Breast epithelium (tissue), 4 donors: ENCODE data around the gene TEX261. TPM values are rescaled to one million over a fixed set of nuclear protein-coding genes. Genes with fewer than 3 reads are reported as not detected.

Experiments used
- DNase-seq, 2 donors: peaks; one replicate each; pipeline ENCODE4 v3.0.0-alpha.2; 2019; ENCODE audit warnings: low spot score in 2 of 2
- H3K27ac ChIP-seq, 2 donors: fragments of 200-600 bp; sonication (generic) in 1 of 2; one replicate each; pipeline ENCODE4 v1.5.1; 2016 to 2019; ENCODE audit warnings: mild to moderate bottlenecking in 1 of 2
- H3K27me3 ChIP-seq, 2 donors: fragments of 200-600 bp; sonication (generic) in 1 of 2; one replicate each; pipeline versions ENCODE4 v1.5.1 to v1.6.0; 2017 to 2019; ENCODE audit warnings: control low read depth in 1 of 2, mild to moderate bottlenecking in 1 of 2
- H3K36me3 ChIP-seq: fragments of 200-600 bp; one replicate; pipeline ENCODE4 v1.5.1; 2019
- H3K4me1 ChIP-seq, 2 donors: fragments of 200-600 bp; sonication (generic); one replicate each; pipeline ENCODE4 v1.5.1; 2016 to 2019; ENCODE audit warnings: control low read depth in 1 of 2
- H3K4me3 ChIP-seq, 3 donors: fragments of 200-600 bp; sonication (generic); 1 replicate in 2 of 3; 2 replicates in 1 of 3; pipeline ENCODE4 v1.5.1; 2016 to 2019; ENCODE audit warnings: mild to moderate bottlenecking in 3 of 3, moderate library complexity in 2 of 3
- H3K9me3 ChIP-seq, 2 donors: fragments of 200-600 bp; sonication (generic) in 1 of 2; one replicate each; pipeline ENCODE4 v1.5.1; 2016 to 2019; ENCODE audit warnings: control low read depth in 1 of 2
- CTCF ChIP-seq, 3 donors: fragments of 450-650 bp; IDR thresholded peaks; one replicate each; pipeline ENCODE4 v1.5.1; 2016 to 2017; ENCODE audit warnings: antibody characterized with exemption in 3 of 3, mild to moderate bottlenecking in 3 of 3, moderate library complexity in 3 of 3
- POLR2A ChIP-seq: fragments of 450-650 bp; IDR thresholded peaks from one replicate; pipeline ENCODE4 v1.6.1; 2016; ENCODE audit warnings: antibody characterized with exemption, mild to moderate bottlenecking, moderate library complexity
- POLR2AphosphoS5 ChIP-seq, 3 donors: sonication (generic); formaldehyde crosslinking; IDR thresholded peaks; one replicate each; pipeline ENCODE4 v1.6.1; 2017; ENCODE audit warnings: antibody characterized with exemption in 3 of 3
- intact Hi-C: fragments of 100-400 bp; cut with DNase I; formaldehyde crosslinking; loops from one replicate; pipeline ENCODE4 v1.15.1; 2023; ENCODE audit warnings: low total_unique reads
- total RNA-seq, 3 donors: library from RNA; depleted of rRNA; stranded (reverse); fragments of >200 nt; gene quantifications; one replicate each; pipeline ENCODE4 v1.1.0, GENCODE V29; 2016

The TEX261 gene
- total RNA-seq, 3 donors from 2014 or later = 39.5 to 48.8 (median 40.0) TPM

GRCh38 chr2:70941186-70941585 is 53.5 kb downstream of the TEX261 start:
- Histone ChIP-seq H3K36me3 (no peaks in the 10 kb centered on the region), H3K4me3 (no peak overlapping the region), H3K9me3 (no peaks in the 10 kb centered on the region), H3K27ac (no peak overlapping the region), H3K27me3 (no peaks in the 10 kb centered on the region), H3K4me1 (no peaks in the 10 kb centered on the region)
- peak in 1 of 2 donors; percentile 27 for DNase-seq
- TF ChIP-seq POLR2A (no peak), CTCF (IDR thresholded peaks at IDR 0.05) (no peak), POLR2AphosphoS5 (IDR thresholded peaks at IDR 0.05) (no peak)
- intact Hi-C loops = loop anchor here (5.0 kb wide), 1 partner anchor 69 kb away; no protein-coding TSS in a partner anchor

- H3K9me3 ChIP-seq = no peaks in the 10 kb centered on the region
- TF ChIP-seq POLR2A (no peak), POLR2AphosphoS5 (IDR thresholded peaks at IDR 0.05) (no peak), CTCF (IDR thresholded peaks at IDR 0.05) (no peak)
- intact Hi-C loops = loop anchor here (5.0 kb wide), 1 partner anchor 68 kb away; no protein-coding TSS in a partner anchor
- H3K36me3 ChIP-seq = no peaks in the 10 kb centered on the region
- no peaks in the 10 kb centered on the region for H3K27me3 ChIP-seq
- peak in 1 of 2 donors; percentile 28 for DNase-seq
- no peaks in the 10 kb centered on the region for H3K4me1 ChIP-seq
- H3K27ac ChIP-seq = no peak overlapping the region
- H3K4me3 ChIP-seq = no peak overlapping the region
Observed at GRCh38 chr2:70939839-70940580, 54.7 kb downstream of the TEX261 start.

GRCh38 chr2:70939001-70939838 is 55.5 kb downstream of the TEX261 start:
- intact Hi-C loops = no loop called here
- TF ChIP-seq CTCF (IDR thresholded peaks at IDR 0.05) (no peak), POLR2AphosphoS5 (IDR thresholded peaks at IDR 0.05) (no peak), POLR2A (no peak)
- no peaks in the 10 kb centered on the region for H3K27me3 ChIP-seq
- H3K4me1 ChIP-seq = no peaks in the 10 kb centered on the region
- H3K4me3 ChIP-seq = no peak overlapping the region
- H3K9me3 ChIP-seq = no peaks in the 10 kb centered on the region
- DNase-seq = no peak
- H3K36me3 ChIP-seq = no peaks in the 10 kb centered on the region
- H3K27ac ChIP-seq = peak overlapping the region in 1 of 2 donors; percentile 73

GRCh38 chr2:70938586-70938950 is 56.1 kb downstream of the TEX261 start:
- Histone ChIP-seq H3K27ac (peak overlapping the region; percentile 70 to 73), H3K4me1 (no peaks in the 10 kb centered on the region), H3K4me3 (no peak overlapping the region), H3K36me3 (no peaks in the 10 kb centered on the region), H3K9me3 (no peaks in the 10 kb centered on the region), H3K27me3 (no peaks in the 10 kb centered on the region)
- TF ChIP-seq CTCF (IDR thresholded peaks at IDR 0.05) (no peak), POLR2A (no peak), POLR2AphosphoS5 (IDR thresholded peaks at IDR 0.05) (no peak)
- DNase-seq = no peak
- intact Hi-C loops = no loop called here
